ENCODE results near the gene ZNF740.
"Not testable (repeated sequence)": the region's sequence is repeated elsewhere in the genome, so short reads cannot be mapped to it uniquely, and the experiment has no call there.

Gene ZNF740

GRCh38 chr12:53195516-53196420, 15.2 kb downstream of the ZNF740 start:
- no peak for DNase-seq

GRCh38 chr12:53196486-53196885, 16.0 kb downstream of the ZNF740 start:
- DNase-seq: no peak

GRCh38 chr12:53197011-53197640, 16.6 kb downstream of the ZNF740 start:
- no peak for DNase-seq

- DNase-seq: no peak
Measured at GRCh38 chr12:53198486-53199110, 18.1 kb downstream of the ZNF740 start.

GRCh38 chr12:53199700-53200099, 19.2 kb downstream of the ZNF740 start:
- DNase-seq: no peak

GRCh38 chr12:53200107-53200457, 19.6 kb downstream of the ZNF740 start:
- DNase-seq: no peak

GRCh38 chr12:53200458-53201176, 20.1 kb downstream of the ZNF740 start:
- no peak for DNase-seq

GRCh38 chr12:53201177-53201541, 20.6 kb downstream of the ZNF740 start:
- no peak for DNase-seq

DNA sequence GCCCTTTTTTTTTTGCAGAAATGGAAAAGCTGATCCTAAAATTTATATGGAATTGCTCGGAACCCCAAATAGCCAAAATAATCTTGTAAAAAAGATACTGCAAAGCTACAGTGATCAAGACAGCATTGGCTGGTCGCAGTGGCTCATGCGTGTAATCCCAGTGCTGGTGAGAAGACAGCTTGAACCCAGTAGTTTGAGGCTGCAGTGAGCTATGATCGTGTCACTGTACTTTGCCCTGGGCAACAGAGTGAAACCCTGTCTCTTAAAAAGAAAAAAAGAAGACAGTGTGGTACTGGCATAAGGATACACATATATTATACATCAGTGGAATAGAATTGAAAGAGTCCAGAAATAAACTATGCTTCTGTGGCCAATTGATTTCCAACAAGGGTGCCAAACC, 21.1 kb downstream of the ZNF740 start:
- no peak for DNase-seq

DNA sequence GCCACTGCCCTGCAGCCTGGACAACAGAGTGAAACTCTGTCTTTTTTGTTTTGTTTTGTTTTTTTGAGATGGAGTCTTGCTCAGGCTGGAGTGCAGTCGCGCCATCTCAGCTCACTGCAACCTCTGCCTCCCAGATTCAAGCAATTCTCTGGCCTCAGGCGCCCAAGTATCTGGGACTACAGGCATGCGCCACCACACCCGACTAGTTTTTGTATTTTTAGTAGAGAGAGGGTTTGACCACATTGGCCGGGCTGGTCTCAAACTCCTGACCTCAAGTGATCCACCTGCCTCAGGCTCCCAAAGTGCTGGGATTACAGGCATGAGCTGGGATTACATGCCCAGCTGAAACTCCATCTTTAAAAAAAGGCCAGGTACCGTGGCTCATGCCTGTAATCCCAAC, 21.8 kb downstream of the ZNF740 start:
- not testable (repeated sequence) for DNase-seq

DNA sequence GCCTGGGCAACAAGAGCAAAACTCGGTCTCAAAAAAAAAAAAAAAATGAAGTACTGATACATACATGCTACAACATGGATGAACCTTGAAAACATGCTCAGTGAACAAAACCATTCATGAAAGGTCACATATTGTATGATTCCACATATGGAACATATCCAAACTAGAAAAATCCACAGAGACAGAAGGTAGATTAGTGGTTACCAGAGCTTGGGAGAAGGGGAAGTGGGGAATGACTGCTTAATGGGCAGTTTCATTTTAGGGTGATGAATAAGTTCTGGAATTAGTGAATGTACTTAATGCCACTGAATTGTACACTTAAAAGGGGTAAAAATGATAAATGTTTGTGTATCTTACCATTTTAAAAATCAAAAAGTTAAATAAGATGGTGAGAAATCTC, 23.8 kb downstream of the ZNF740 start:
- no peak for DNase-seq

- DNase-seq: peak; percentile 65 to 70
Measured at GRCh38 chr12:53205747-53206419, 25.4 kb downstream of the ZNF740 start.

GRCh38 chr12:53207042-53207441, 26.5 kb downstream of the ZNF740 start, which contains the start of gene ITGB7:
TSS of gene ITGB7 (minus strand) at chr12:53207251. CDS start at chr12:53200443, 6,808 bp downstream.
- DNase-seq: no peak

DNA sequence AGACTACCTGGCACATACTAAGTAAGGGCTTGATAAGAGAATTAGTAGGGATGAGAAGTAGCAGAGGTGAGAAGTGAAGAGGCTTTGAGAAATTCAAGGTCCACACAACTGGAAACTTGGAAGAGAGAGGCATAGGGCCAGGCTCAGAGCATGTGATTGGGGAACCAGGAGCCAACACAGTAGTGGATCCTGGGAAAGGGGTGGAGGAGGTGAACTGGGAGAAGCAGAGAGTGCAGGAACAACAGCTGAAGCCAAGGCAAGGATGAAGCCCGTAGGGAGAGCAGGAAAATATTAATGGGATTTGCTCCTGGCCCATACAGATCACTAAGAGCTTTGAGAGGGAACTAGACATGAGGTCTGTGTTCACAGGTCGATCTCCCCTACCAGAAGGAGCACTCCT, 27.9 kb downstream of the ZNF740 start:
- DNase-seq: no peak

DNA sequence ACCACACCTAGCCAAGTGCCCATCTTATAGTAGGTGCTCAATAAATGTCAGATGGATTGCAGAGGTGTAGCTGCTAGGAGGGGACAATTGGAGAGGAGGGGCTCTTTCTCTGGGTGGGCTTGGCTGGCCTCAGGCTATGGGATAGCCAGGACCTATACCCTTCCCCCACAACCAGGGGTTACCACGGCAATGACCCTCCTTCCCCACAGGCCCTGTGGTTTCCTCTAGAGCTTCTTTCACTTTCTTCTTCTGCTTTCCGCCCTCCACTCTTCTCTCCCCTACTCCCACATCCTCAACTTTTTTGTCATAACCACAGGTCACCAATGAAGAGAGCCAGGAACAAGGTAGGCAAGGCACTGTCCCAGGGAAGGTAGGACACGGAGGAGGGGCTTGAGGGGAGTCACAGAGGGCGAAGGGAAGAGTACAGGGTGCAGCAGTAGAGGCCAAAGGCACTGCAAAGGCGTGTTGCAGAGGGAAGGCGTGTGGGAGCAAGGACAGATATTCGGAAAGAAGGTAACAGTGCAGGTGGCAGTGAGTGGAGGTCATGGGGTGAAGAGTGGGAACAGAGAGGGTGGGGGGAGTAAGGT, 28.4 kb downstream of the ZNF740 start:
- no peak for DNase-seq

DNA sequence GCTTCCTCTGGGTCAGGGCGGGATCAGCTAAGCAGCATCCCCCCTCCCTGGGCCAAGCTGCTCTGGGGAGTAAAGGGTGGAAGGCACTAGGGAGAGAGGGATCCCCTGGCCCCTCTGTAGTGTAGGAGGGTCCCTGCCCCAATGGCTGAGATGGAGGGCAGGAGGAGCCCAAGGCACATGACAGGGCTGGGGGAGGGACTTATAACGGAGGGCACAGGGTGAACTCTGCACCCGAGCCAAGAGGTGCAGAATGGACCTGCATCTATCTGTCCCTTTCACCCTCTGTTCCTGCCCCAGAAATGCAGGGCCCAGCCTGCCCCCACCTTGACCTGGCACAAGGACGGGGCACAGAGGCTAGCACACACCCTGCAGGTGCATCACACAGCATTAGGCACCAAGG, 30.3 kb downstream of the ZNF740 start:
- DNase-seq: no peak

DNA sequence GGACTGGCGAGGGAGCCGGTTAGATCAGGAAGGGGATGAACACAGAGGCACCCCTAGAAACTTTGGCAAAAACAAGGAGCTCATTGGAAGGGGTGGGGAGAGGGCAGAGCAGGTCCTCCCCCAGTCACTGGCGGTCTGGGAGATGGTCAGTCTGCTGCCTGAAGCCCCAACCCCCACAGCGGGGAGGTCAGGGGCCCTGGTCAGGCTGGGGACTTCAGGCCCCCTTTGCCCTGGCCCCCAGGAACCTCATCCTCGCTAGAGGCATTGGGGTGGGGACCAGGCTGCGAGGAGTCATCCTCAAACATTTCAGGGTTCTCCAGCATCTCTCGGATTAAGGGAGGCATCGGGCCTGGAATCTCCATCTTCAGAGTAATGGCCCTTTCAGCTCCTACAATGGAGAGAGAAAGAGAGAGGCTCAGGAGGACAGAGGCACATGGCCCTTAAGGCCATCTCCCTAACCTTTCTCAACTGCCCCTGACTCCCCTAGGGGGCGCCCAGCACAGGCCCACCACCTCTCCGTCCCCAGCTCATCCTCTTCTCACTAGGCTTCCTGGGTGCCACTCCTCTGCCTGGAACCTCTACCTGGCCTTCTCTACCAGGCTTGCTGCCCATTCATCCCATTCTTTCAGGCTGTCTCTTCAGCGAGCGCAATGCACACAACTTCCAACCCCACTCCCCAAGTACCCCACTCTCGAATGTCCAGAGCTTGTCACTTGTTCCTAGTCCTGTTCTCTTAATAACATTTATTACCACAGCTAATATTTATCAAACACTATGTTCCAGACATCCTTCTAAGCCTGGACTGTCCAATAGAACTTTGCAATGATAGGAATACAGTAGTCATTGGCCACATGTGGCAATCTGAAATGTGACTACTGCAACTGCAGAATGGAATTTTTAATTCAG, 31.2 kb downstream of the ZNF740 start:
- no peak for DNase-seq

- DNase-seq: no peak
Measured at GRCh38 chr12:53212931-53213330, 32.4 kb downstream of the ZNF740 start.

GRCh38 chr12:53213348-53213747, 32.8 kb downstream of the ZNF740 start:
- DNase-seq: peak; percentile 85 to 86

GRCh38 chr12:53214221-53214620, 33.7 kb downstream of the ZNF740 start:
- no peak for DNase-seq

Measured in stimulated activated CD4-positive, alpha-beta T cell treated with anti-CD3 and anti-CD28 coated beads, Interleukin-2, amount 100 ng/mL, for 48 hours (primary cell).